Parathyroid adenoma (tissue), 2 donors: ENCODE data around the gene CCDC57.

Experiments used
- H2AFZ ChIP-seq: fragments of 300-600 bp; sonication (generic); one replicate; pipeline ENCODE4 v1.7.0; 2017; ENCODE audit warnings: antibody characterized with exemption, mild to moderate bottlenecking
- H3K27ac ChIP-seq: fragments of 300-600 bp; sonication (generic); one replicate; pipeline ENCODE4 v1.7.0; 2017
- H3K27me3 ChIP-seq: fragments of 300-600 bp; sonication (generic); one replicate; pipeline ENCODE4 v1.7.0; 2017; ENCODE audit warnings: low read length; ENCODE audit not compliant: control insufficient read depth, insufficient read depth
- H3K36me3 ChIP-seq: fragments of 300-600 bp; sonication (generic); one replicate; pipeline ENCODE4 v1.7.0; 2017; ENCODE audit warnings: low read length; ENCODE audit not compliant: control insufficient read depth, insufficient read depth
- H3K4me1 ChIP-seq: fragments of 300-600 bp; sonication (generic); one replicate; pipeline ENCODE4 v1.7.0; 2017; ENCODE audit warnings: control low read depth
- H3K4me2 ChIP-seq: fragments of 300-600 bp; sonication (generic); one replicate; pipeline ENCODE4 v1.7.0; 2017; ENCODE audit warnings: low read length
- H3K4me3 ChIP-seq: fragments of 300-600 bp; sonication (generic); one replicate; pipeline ENCODE4 v1.7.0; 2017; ENCODE audit warnings: low read depth, low read length
- H3K79me2 ChIP-seq: fragments of 300-600 bp; sonication (generic); one replicate; pipeline ENCODE4 v1.7.0; 2017; ENCODE audit warnings: control low read depth
- H3K9ac ChIP-seq: fragments of 300-600 bp; sonication (generic); one replicate; pipeline ENCODE4 v1.7.0; 2017; ENCODE audit warnings: mild to moderate bottlenecking
- H3K9me3 ChIP-seq: fragments of 300-600 bp; sonication (generic); one replicate; pipeline ENCODE4 v1.7.0; 2017; ENCODE audit warnings: low read length; ENCODE audit not compliant: control insufficient read depth
- CTCF ChIP-seq: fragments of 300-600 bp; sonication (generic); IDR thresholded peaks from one replicate; pipeline ENCODE4 v1.7.0; 2017; ENCODE audit warnings: antibody characterized with exemption, mild to moderate bottlenecking
- donor health status: primary hyperparathyroidism.

Gene CCDC57

GRCh38 chr17:82052638-82053059 lies 160.0 kb downstream of the CCDC57 start:
- no peak overlapping the region for H2AFZ ChIP-seq
- no peak overlapping the region for H3K27ac ChIP-seq
- no peak overlapping the region for H3K9ac ChIP-seq
- H3K4me1 ChIP-seq = no peaks in the 10 kb centered on the region
- no peaks in the 10 kb centered on the region for H3K27me3 ChIP-seq
- H3K9me3 ChIP-seq = no peaks in the 10 kb centered on the region
- TF ChIP-seq CTCF = no peak
- H3K4me3 ChIP-seq = peak overlapping the region; percentile 67
- H3K4me2 ChIP-seq = peak overlapping the region; percentile 95
- no peaks in the 10 kb centered on the region for H3K79me2 ChIP-seq
- no peaks in the 10 kb centered on the region for H3K36me3 ChIP-seq

GRCh38 chr17:82051776-82052637 lies 160.6 kb downstream of the CCDC57 start, which contains the start of the genes GPS1 and RFNG:
GPS1 (plus strand) TSS chr17:82051898; CDS start chr17:82051932, 34 bp downstream.
RFNG (minus strand) TSS chr17:82051811; CDS start chr17:82051766, 45 bp downstream.
- Histone ChIP-seq H2AFZ (peak within 1 kb of the TSS; percentile 73), H3K9ac (peak within 1 kb of the TSS; percentile 46), H3K79me2 (no peaks in the 10 kb centered on the region), H3K27me3 (no peaks in the 10 kb centered on the region), H3K36me3 (no peaks in the 10 kb centered on the region), H3K4me1 (no peaks in the 10 kb centered on the region), H3K4me3 (peak within 1 kb of the TSS; percentile 70), H3K9me3 (no peaks in the 10 kb centered on the region), H3K4me2 (peak within 1 kb of the TSS; percentile 95), H3K27ac (no peak within 1 kb of the TSS)
- TF ChIP-seq CTCF = no peak
